GM12878 (cell line): ENCODE data around the gene POMT2. TPM values are rescaled to one million over a fixed set of nuclear protein-coding genes. Genes with fewer than 3 reads are reported as not detected.

Source experiments
- ATAC-seq: fragments of 200-7000 bp; cut with Tn5 transposase; 3 replicates; pipeline ENCODE4 v1.9.1; 2020; ENCODE audit warnings: mild to moderate bottlenecking, moderate library complexity
- BruUV-seq: library from RNA; stranded (reverse); fragments of 400-500 nt; replicated peaks from 2 replicates; lab custom pipeline; 2021; lab: Mats Ljungman, UMichigan
- CTCF ChIA-PET: fragments of 300-600 bp; sonication (Branson Sonifier 250); formaldehyde crosslinking; extraction: SDS; loops from one replicate; lab custom pipeline; 2021; ENCODE audit warnings: inconsistent platforms; lab: Yijun Ruan, JAX
- POLR2A ChIA-PET: fragments of 350-600 bp; formaldehyde crosslinking; extraction: SDS; loops from one replicate; lab custom pipeline; 2021; ENCODE audit warnings: inconsistent platforms; lab: Charles Lee
- RAD21 ChIA-PET: fragments of 300-600 bp; sonication (Branson Sonifier 250); formaldehyde crosslinking; loops from one replicate; lab custom pipeline; 2023; ENCODE audit warnings: antibody characterized with exemption; ENCODE audit not compliant: unreplicated experiment; lab: Charles Lee
- SMC1A ChIA-PET: fragments of 300-600 bp; sonication (Branson Sonifier 250); formaldehyde crosslinking; loops from one replicate; lab custom pipeline; 2023; ENCODE audit not compliant: unreplicated experiment, uncharacterized antibody; lab: Charles Lee
- DNase-seq: peaks from one replicate; pipeline ENCODE4 v3.0.0-alpha.2; 2011; ENCODE audit warnings: low read depth, low spot score
- FAIRE-seq: peaks from 3 replicates; lab custom pipeline; 2011; peaks lifted over from hg19 to GRCh38; lab: Jason Lieb, UNC
- H2AFZ ChIP-seq: 2 replicates; pipeline ENCODE4 v1.6.0; 2011; ENCODE audit warnings: low read depth, low read length, control low read depth; ENCODE audit not compliant: control insufficient read depth
- H3K27ac ChIP-seq: 2 replicates; pipeline ENCODE4 v1.5.1; 2011; ENCODE audit warnings: control low read depth; ENCODE audit not compliant: control insufficient read depth, insufficient read depth
- H3K27me3 ChIP-seq, 2 experiments: replicated peaks in 1 of 2; 2 replicates each; pipeline versions ENCODE4 v1.6.0 to v1.6.1; 2011; ENCODE audit warnings: low read length in 1 of 2; ENCODE audit not compliant: control insufficient read depth in 2 of 2, insufficient read depth in 2 of 2
- H3K36me3 ChIP-seq, 2 experiments: 2 replicates each; pipeline ENCODE4 v1.5.1; 2011; ENCODE audit warnings: low read length in 1 of 2; ENCODE audit not compliant: control insufficient read depth in 2 of 2, insufficient read depth in 2 of 2
- H3K4me1 ChIP-seq: 2 replicates; pipeline ENCODE4 v1.6.1; 2011; ENCODE audit warnings: mild to moderate bottlenecking, low read length, moderate library complexity, mixed read lengths; ENCODE audit not compliant: control insufficient read depth, insufficient read depth
- H3K4me2 ChIP-seq: 2 replicates; pipeline ENCODE4 v1.6.0; 2011; ENCODE audit warnings: control low read depth; ENCODE audit not compliant: control insufficient read depth, insufficient read depth
- H3K4me3 ChIP-seq: fragments of 200-600 bp; sonication (generic); 2 replicates; pipeline ENCODE4 v1.5.1; 2016
- H3K79me2 ChIP-seq: 2 replicates; pipeline ENCODE4 v1.6.0; 2011; ENCODE audit warnings: low read length; ENCODE audit not compliant: control insufficient read depth, insufficient read depth
- H3K9ac ChIP-seq: 2 replicates; pipeline ENCODE4 v1.8.0; 2011; ENCODE audit warnings: low read length, control low read depth, mixed read lengths; ENCODE audit not compliant: control insufficient read depth, insufficient read depth
- H3K9me3 ChIP-seq: replicated peaks from 3 replicates; pipeline ENCODE4 v1.5.1; 2011; ENCODE audit warnings: mild to moderate bottlenecking, low read length; ENCODE audit not compliant: control insufficient read depth, insufficient read depth
- H4K20me1 ChIP-seq: 2 replicates; pipeline ENCODE4 v1.6.0; 2011; ENCODE audit not compliant: control insufficient read depth, insufficient read depth
- BCL11A ChIP-seq: IDR thresholded peaks from 2 replicates; pipeline ENCODE4 v1.6.1; 2011; ENCODE audit warnings: low read depth, low read length
- BRCA1 ChIP-seq: IDR thresholded peaks from 2 replicates; pipeline ENCODE4 v1.6.1; 2011; ENCODE audit warnings: low read depth, low read length, improper control_type of control experiment
- CBX3 ChIP-seq: fragments of 200-600 bp; sonication (generic); IDR thresholded peaks from 2 replicates; pipeline ENCODE4 v1.6.1; 2016; ENCODE audit warnings: low read depth, borderline replicate concordance
- E2F4 ChIP-seq: IDR thresholded peaks from 2 replicates; pipeline ENCODE4 v1.6.1; 2012; ENCODE audit warnings: low read depth, low read length, improper control_type of control experiment
- EED ChIP-seq: sonication (generic); IDR thresholded peaks from 2 replicates; pipeline ENCODE4 v1.6.1; 2016; ENCODE audit warnings: antibody characterized with exemption, low read depth
- FOXM1 ChIP-seq: IDR thresholded peaks from 2 replicates; pipeline ENCODE4 v1.6.1; 2012; ENCODE audit warnings: low read depth, mild to moderate bottlenecking, inconsistent platforms, low read length, moderate library complexity
- MTA3 ChIP-seq: IDR thresholded peaks from 2 replicates; pipeline ENCODE4 v1.6.1; 2012; ENCODE audit warnings: low read length, inconsistent platforms, borderline replicate concordance
- NFIC ChIP-seq: IDR thresholded peaks from 2 replicates; pipeline ENCODE4 v1.6.1; 2012; ENCODE audit warnings: low read depth, mild to moderate bottlenecking, inconsistent platforms, low read length, moderate library complexity
- NR2F1 ChIP-seq: fragments of 450-650 bp; conservative IDR thresholded peaks from 2 replicates; pipeline ENCODE4 v1.6.1; 2017; ENCODE audit warnings: mild to moderate bottlenecking
- RUNX3 ChIP-seq: IDR thresholded peaks from 2 replicates; pipeline ENCODE4 v1.6.1; 2012; ENCODE audit warnings: low read length, inconsistent platforms
- TAF1 ChIP-seq: IDR thresholded peaks from 2 replicates; pipeline ENCODE4 v1.6.1; 2011; ENCODE audit warnings: mild to moderate bottlenecking, low read depth, low read length, borderline replicate concordance
- ZBED1 ChIP-seq: IDR thresholded peaks from 2 replicates; pipeline ENCODE4 v1.6.1; 2016; ENCODE audit warnings: borderline replicate concordance
- WGBS: methylation state at CpG from one replicate; pipeline ENCODE4 v1.1.6; 2016; ENCODE audit warnings: low lambda C conversion rate; ENCODE audit not compliant: insufficient replicate concordance, insufficient coverage; ENCODE audit errors: missing lambda C conversion rate; 5-methylcytosine and 5-hydroxymethylcytosine counted together
- in situ Hi-C: fragments of 300-500 bp; cut with MboI; formaldehyde crosslinking; loops from 9 replicates; pipeline ENCODE4 v1.14.3; 2018; ENCODE audit warnings: mixed read lengths
- intact Hi-C: fragments of 100-400 bp; cut with micrococcal nuclease; formaldehyde crosslinking; loops from one replicate; pipeline ENCODE4 v1.14.2; 2022; ENCODE audit not compliant: unreplicated experiment
- polyA plus RNA-seq, 11 experiments: library from polyadenylated mRNA; depleted of rRNA in 4 of 11; unstranded in 6 of 11; stranded (reverse) in 5 of 11; fragments of >200 nt; fragmentation: Nextera tagmentation in 4 of 11; fragmentation: Illumina TruSeq in 1 of 11; extraction: Ambion mirVana in 4 of 11; extraction: Trizol in 1 of 11; gene quantifications; 1 replicate in 1 of 11; 2 replicates in 10 of 11; pipeline versions ENCODE4 v1.2.1 to v1.2.3, GENCODE V29; 2011 to 2016; ENCODE audit warnings: inconsistent platforms in 2 of 11, missing spikeins in 2 of 11, low read depth in 1 of 11
- total RNA-seq, 4 experiments: library from RNA; depleted of rRNA in 3 of 4; stranded (reverse); fragments of >200 nt in 3 of 4; fragmentation: Illumina TruSeq in 1 of 4; extraction: Trizol in 1 of 4; gene quantifications; 2 replicates each; pipeline versions ENCODE4 v1.2.1 to v1.2.3, GENCODE V29; 2013 to 2021
- TF ChIP-seq, protein P1 (sequence below): IDR thresholded peaks from 2 replicates; pipeline ENCODE4 v1.6.1; 2012; ENCODE audit warnings: improper control_type of control experiment, low read depth, low read length; ENCODE audit not compliant: insufficient replicate concordance
- TF ChIP-seq, protein P2 (sequence below): fragments of 450-650 bp; IDR thresholded peaks from 2 replicates; pipeline ENCODE4 v1.6.1; 2017; ENCODE audit warnings: low read depth, mild to moderate bottlenecking, moderate library complexity
- TF ChIP-seq, protein P3 (sequence below): fragments of 150-350 bp; IDR thresholded peaks from 2 replicates; pipeline ENCODE4 v1.6.1; 2014; ENCODE audit warnings: mild to moderate bottlenecking, low read depth, low read length

POMT2 gene
- total and polyA plus RNA-seq, 10 of the 15 experiments (the other 5 are each of a cell fraction or from before 2014, with no cell fraction given) = 0.23 to 13.9 (median 6.5) TPM

DNA sequence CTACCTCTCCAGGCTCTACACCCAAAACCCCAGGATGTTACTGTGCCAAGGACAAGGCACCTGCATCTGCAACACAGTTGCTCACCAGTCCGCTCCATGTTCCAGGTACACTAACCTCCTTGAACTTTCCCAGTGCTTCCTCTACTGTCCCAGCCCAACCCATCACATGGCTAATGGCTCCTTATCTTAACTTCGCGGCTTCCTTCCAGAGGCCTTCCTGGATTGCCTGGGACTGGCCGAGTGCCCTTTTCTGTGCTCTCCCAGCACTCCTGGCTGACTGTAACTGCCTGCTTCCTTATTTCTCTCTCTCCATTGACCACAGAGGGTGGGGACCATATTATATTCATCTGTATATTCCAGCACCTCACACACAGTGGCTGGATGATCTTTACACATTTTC is 20.9 kb downstream of the POMT2 start:
- ChIA-PET POLR2A (no interaction called here), RAD21 (no interaction called here), SMC1A (interaction anchor here (2.4 kb wide), 1 partner anchor 16 kb away, joined by 21 read pairs; no protein-coding TSS in a partner anchor), CTCF (interaction anchor here (1.4 to 8.6 kb wide), 3 partner anchors 14 to 254 kb away, joined by 5 to 158 read pairs (median 13); no protein-coding TSS in a partner anchor)
- Histone ChIP-seq H3K27ac (no peak overlapping the region), H3K9ac (no peak overlapping the region), H3K27me3 (no peaks in the 10 kb centered on the region), H3K79me2 (no peaks in the 10 kb centered on the region), H3K36me3 (peaks cover 0 to 4% of the 10 kb centered on the region in 2 experiments; a peak in 1 of 4 replicates), H2AFZ (no peak overlapping the region), H3K4me1 (no peaks in the 10 kb centered on the region), H3K9me3 (no peaks in the 10 kb centered on the region), H3K4me2 (no peak overlapping the region), H4K20me1 (no peaks in the 10 kb centered on the region), H3K4me3 (no peak overlapping the region)
- ATAC-seq (no peak), DNase-seq (no peak), FAIRE-seq (no peak)
- intact Hi-C loops (no loop called here), in situ Hi-C loops (no loop called here)
- 95% methylated on average over 4 of the region's 4 CpGs for WGBS
- BruUV-seq = no TSS peak
- TF ChIP-seq RUNX3 = no peak
- TF ChIP-seq NFIC = no peak
- no peak for TF ChIP-seq EED
- no peak for TF ChIP-seq MTA3
- no peak for TF ChIP-seq CBX3
- TF ChIP-seq, protein P1, sequence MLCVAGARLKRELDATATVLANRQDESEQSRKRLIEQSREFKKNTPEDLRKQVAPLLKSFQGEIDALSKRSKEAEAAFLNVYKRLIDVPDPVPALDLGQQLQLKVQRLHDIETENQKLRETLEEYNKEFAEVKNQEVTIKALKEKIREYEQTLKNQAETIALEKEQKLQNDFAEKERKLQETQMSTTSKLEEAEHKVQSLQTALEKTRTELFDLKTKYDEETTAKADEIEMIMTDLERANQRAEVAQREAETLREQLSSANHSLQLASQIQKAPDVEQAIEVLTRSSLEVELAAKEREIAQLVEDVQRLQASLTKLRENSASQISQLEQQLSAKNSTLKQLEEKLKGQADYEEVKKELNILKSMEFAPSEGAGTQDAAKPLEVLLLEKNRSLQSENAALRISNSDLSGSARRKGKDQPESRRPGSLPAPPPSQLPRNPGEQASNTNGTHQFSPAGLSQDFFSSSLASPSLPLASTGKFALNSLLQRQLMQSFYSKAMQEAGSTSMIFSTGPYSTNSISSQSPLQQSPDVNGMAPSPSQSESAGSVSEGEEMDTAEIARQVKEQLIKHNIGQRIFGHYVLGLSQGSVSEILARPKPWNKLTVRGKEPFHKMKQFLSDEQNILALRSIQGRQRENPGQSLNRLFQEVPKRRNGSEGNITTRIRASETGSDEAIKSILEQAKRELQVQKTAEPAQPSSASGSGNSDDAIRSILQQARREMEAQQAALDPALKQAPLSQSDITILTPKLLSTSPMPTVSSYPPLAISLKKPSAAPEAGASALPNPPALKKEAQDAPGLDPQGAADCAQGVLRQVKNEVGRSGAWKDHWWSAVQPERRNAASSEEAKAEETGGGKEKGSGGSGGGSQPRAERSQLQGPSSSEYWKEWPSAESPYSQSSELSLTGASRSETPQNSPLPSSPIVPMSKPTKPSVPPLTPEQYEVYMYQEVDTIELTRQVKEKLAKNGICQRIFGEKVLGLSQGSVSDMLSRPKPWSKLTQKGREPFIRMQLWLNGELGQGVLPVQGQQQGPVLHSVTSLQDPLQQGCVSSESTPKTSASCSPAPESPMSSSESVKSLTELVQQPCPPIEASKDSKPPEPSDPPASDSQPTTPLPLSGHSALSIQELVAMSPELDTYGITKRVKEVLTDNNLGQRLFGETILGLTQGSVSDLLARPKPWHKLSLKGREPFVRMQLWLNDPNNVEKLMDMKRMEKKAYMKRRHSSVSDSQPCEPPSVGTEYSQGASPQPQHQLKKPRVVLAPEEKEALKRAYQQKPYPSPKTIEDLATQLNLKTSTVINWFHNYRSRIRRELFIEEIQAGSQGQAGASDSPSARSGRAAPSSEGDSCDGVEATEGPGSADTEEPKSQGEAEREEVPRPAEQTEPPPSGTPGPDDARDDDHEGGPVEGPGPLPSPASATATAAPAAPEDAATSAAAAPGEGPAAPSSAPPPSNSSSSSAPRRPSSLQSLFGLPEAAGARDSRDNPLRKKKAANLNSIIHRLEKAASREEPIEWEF = no peak
- no peak for TF ChIP-seq BRCA1
- TF ChIP-seq, protein P2, sequence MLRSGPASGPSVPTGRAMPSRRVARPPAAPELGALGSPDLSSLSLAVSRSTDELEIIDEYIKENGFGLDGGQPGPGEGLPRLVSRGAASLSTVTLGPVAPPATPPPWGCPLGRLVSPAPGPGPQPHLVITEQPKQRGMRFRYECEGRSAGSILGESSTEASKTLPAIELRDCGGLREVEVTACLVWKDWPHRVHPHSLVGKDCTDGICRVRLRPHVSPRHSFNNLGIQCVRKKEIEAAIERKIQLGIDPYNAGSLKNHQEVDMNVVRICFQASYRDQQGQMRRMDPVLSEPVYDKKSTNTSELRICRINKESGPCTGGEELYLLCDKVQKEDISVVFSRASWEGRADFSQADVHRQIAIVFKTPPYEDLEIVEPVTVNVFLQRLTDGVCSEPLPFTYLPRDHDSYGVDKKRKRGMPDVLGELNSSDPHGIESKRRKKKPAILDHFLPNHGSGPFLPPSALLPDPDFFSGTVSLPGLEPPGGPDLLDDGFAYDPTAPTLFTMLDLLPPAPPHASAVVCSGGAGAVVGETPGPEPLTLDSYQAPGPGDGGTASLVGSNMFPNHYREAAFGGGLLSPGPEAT = no peak
- TF ChIP-seq, protein P3, sequence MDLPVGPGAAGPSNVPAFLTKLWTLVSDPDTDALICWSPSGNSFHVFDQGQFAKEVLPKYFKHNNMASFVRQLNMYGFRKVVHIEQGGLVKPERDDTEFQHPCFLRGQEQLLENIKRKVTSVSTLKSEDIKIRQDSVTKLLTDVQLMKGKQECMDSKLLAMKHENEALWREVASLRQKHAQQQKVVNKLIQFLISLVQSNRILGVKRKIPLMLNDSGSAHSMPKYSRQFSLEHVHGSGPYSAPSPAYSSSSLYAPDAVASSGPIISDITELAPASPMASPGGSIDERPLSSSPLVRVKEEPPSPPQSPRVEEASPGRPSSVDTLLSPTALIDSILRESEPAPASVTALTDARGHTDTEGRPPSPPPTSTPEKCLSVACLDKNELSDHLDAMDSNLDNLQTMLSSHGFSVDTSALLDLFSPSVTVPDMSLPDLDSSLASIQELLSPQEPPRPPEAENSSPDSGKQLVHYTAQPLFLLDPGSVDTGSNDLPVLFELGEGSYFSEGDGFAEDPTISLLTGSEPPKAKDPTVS = no peak
- no peak for TF ChIP-seq FOXM1
- TF ChIP-seq TAF1 = no peak
- TF ChIP-seq NR2F1 = no peak
- no peak for TF ChIP-seq ZBED1
- no peak for TF ChIP-seq BCL11A
- TF ChIP-seq E2F4 = no peak
